Keratinocyte (primary cell): Measurements from ENCODE around the gene TELO2. TPM values are rescaled to one million over a fixed set of nuclear protein-coding genes. Genes with fewer than 3 reads are reported as not detected.
A peak's percentile ranks its signal among the peaks of the same experiment; 100 is the strongest.

Experiments used
- DNase-seq: peaks from one replicate; pipeline ENCODE4 v3.0.0-alpha.2; 2011; ENCODE audit warnings: low read depth, missing footprints, low spot score
- FAIRE-seq: peaks from 2 replicates; lab custom pipeline; 2011; peaks lifted over from hg19 to GRCh38; lab: Jason Lieb, UNC
- H2AFZ ChIP-seq: 2 replicates; pipeline ENCODE4 v1.6.0; 2012; ENCODE audit warnings: low read length, control low read depth, inconsistent platforms; ENCODE audit not compliant: control insufficient read depth
- H3K27ac ChIP-seq: 2 replicates; pipeline ENCODE4 v1.5.1; 2011; ENCODE audit warnings: low read length; ENCODE audit not compliant: control insufficient read depth, insufficient read depth
- H3K27me3 ChIP-seq: 3 replicates; pipeline ENCODE4 v1.6.0; 2011; ENCODE audit warnings: low read length; ENCODE audit not compliant: control insufficient read depth, insufficient read depth; ENCODE audit errors: extremely low read depth
- H3K36me3 ChIP-seq, 2 experiments: 2 replicates in 1 of 2; 3 replicates in 1 of 2; pipeline ENCODE4 v1.5.1; 2011; ENCODE audit warnings: low read length in 2 of 2, mild to moderate bottlenecking in 1 of 2; ENCODE audit not compliant: control insufficient read depth in 2 of 2, insufficient read depth in 2 of 2; ENCODE audit errors: extremely low read depth in 1 of 2
- H3K4me1 ChIP-seq: 3 replicates; pipeline ENCODE4 v1.5.1; 2011; ENCODE audit warnings: low read length; ENCODE audit not compliant: control insufficient read depth, insufficient read depth; ENCODE audit errors: extremely low read depth
- H3K4me2 ChIP-seq: 3 replicates; pipeline ENCODE4 v1.6.0; 2011; ENCODE audit warnings: low read depth, low read length; ENCODE audit not compliant: control insufficient read depth, insufficient read depth; ENCODE audit errors: extremely low read depth
- H3K4me3 ChIP-seq, 3 experiments: fragments of 200-600 bp in 1 of 3; sonication (generic) in 1 of 3; 2 replicates in 2 of 3; 3 replicates in 1 of 3; pipeline ENCODE4 v1.5.1; 2011 to 2016; ENCODE audit warnings: low read length in 3 of 3, mild to moderate bottlenecking in 3 of 3, control low read depth in 2 of 3, inconsistent platforms in 1 of 3, low read depth in 1 of 3, mixed read lengths in 1 of 3, mixed run types in 1 of 3, moderate library complexity in 1 of 3; ENCODE audit not compliant: control insufficient read depth in 2 of 3, insufficient read depth in 2 of 3; ENCODE audit errors: extremely low read depth in 1 of 3
- H3K79me2 ChIP-seq: 2 replicates; pipeline ENCODE4 v1.6.0; 2012; ENCODE audit warnings: low read length; ENCODE audit not compliant: control insufficient read depth, insufficient read depth
- H3K9ac ChIP-seq: 3 replicates; pipeline ENCODE4 v1.6.0; 2011; ENCODE audit warnings: low read length; ENCODE audit not compliant: control insufficient read depth, insufficient read depth; ENCODE audit errors: extremely low read depth
- H3K9me1 ChIP-seq: 3 replicates; pipeline ENCODE4 v1.6.0; 2011; ENCODE audit warnings: low read length; ENCODE audit not compliant: control insufficient read depth, insufficient read depth; ENCODE audit errors: extremely low read depth
- H3K9me3 ChIP-seq: 2 replicates; pipeline ENCODE4 v1.5.1; 2012; ENCODE audit warnings: low read depth, low read length; ENCODE audit not compliant: control insufficient read depth
- H4K20me1 ChIP-seq: 3 replicates; pipeline ENCODE4 v1.6.0; 2011; ENCODE audit warnings: low read length; ENCODE audit not compliant: control insufficient read depth, insufficient read depth; ENCODE audit errors: extremely low read depth
- CTCF ChIP-seq, 3 experiments: IDR thresholded peaks in 1 of 3; conservative IDR thresholded peaks in 1 of 3; optimal IDR thresholded peaks in 1 of 3; 2 replicates in 2 of 3; 3 replicates in 1 of 3; pipeline versions ENCODE3 to v1.5.1; 2011; ENCODE audit warnings: low read length in 3 of 3, mild to moderate bottlenecking in 3 of 3, moderate library complexity in 2 of 3, control low read depth in 1 of 3, inconsistent platforms in 1 of 3; ENCODE audit not compliant: insufficient read depth in 2 of 3; ENCODE audit errors: extremely low read depth in 1 of 3
- EZH2 ChIP-seq: IDR thresholded peaks from one replicate; pipeline ENCODE4 v1.6.1; 2012; ENCODE audit warnings: inconsistent platforms, mild to moderate bottlenecking, low read length, moderate library complexity
- dilution Hi-C: fragments of 300-500 bp; cut with MboI; formaldehyde crosslinking; loops from one replicate; pipeline ENCODE4 v1.7.0; 2020; ENCODE audit warnings: low sequenced_read_pairs; ENCODE audit not compliant: extremely low pct_ligation_motif_present
- polyA plus RNA-seq, 5 experiments: library from polyadenylated mRNA; depleted of rRNA in 3 of 5; stranded (reverse) in 3 of 5; stranded (forward) in 1 of 5; unstranded in 1 of 5; fragments of >200 nt; gene quantifications; 1 replicate in 1 of 5; 2 replicates in 3 of 5; 3 replicates in 1 of 5; pipeline versions ENCODE4 v1.2.1 to v1.2.3, GENCODE V29; 2011 to 2012; ENCODE audit warnings: missing spikeins in 2 of 5, low read depth in 1 of 5, low replicate concordance in 1 of 5

TELO2 gene
- polyA plus RNA-seq, 1 donor (not counting 4 experiments of a cell fraction or from before 2014, with no cell fraction given) = 7.9 TPM

- Histone ChIP-seq H3K4me1 (peaks cover 3% of the 10 kb centered on the region), H4K20me1 (no peaks in the 10 kb centered on the region), H3K27ac (no peak overlapping the region), H3K36me3 (peaks cover 2 to 8% of the 10 kb centered on the region in 2 experiments), H3K9ac (no peak overlapping the region), H2AFZ (no peak overlapping the region), H3K4me2 (no peak overlapping the region), H3K27me3 (no peaks in the 10 kb centered on the region), H3K9me3 (no peaks in the 10 kb centered on the region), H3K79me2 (no peaks in the 10 kb centered on the region), H3K4me3 (no peak overlapping the region), H3K9me1 (peaks cover 2% of the 10 kb centered on the region)
- TF ChIP-seq CTCF (optimal IDR thresholded peaks at IDR 0.05 in 1 of 3, IDR thresholded peaks at IDR 0.05 in 1 of 3, conservative IDR thresholded peaks at IDR 0.05 in 1 of 3; ENCODE audit: extremely low read depth in 1 of 3, insufficient read depth in 2 of 3, low read length in 3 of 3) (no peak), EZH2 (no peak)
- dilution Hi-C loops = no loop called here
- DNase-seq = no peak
- no peak for FAIRE-seq
Observed at GRCh38 chr16:1554826-1555445, 61.8 kb downstream of the TELO2 start.

GRCh38 chr16:1556254-1556653 is 63.1 kb downstream of the TELO2 start:
- H3K9ac ChIP-seq = no peak overlapping the region
- peaks cover 2 to 11% of the 10 kb centered on the region in 2 experiments for H3K36me3 ChIP-seq
- no peaks in the 10 kb centered on the region for H3K79me2 ChIP-seq
- H3K4me2 ChIP-seq = no peak overlapping the region
- no peak for DNase-seq
- H3K9me1 ChIP-seq = peaks cover 2% of the 10 kb centered on the region
- H3K27me3 ChIP-seq = no peaks in the 10 kb centered on the region
- H3K4me1 ChIP-seq = peaks cover 3% of the 10 kb centered on the region
- no peak overlapping the region for H3K4me3 ChIP-seq
- TF ChIP-seq EZH2 (no peak), CTCF (optimal IDR thresholded peaks at IDR 0.05 in 1 of 3, IDR thresholded peaks at IDR 0.05 in 1 of 3, conservative IDR thresholded peaks at IDR 0.05 in 1 of 3; ENCODE audit: extremely low read depth in 1 of 3, insufficient read depth in 2 of 3, low read length in 3 of 3) (peak; percentile 24 to 51 (median 45))
- no peak for FAIRE-seq
- no peak overlapping the region for H2AFZ ChIP-seq
- no peak overlapping the region for H3K27ac ChIP-seq
- H3K9me3 ChIP-seq = no peaks in the 10 kb centered on the region
- dilution Hi-C loops = no loop called here
- H4K20me1 ChIP-seq = no peaks in the 10 kb centered on the region
